Hematopoietic multipotent progenitor cell treated with erythropoietin and hydrocortisone succinate and interleukin-3 and kit ligand, for 8 days (in vitro differentiated cells): ENCODE measurements around the gene MYG1.
A peak's percentile ranks its signal among the peaks of the same experiment; 100 is the strongest.
"Not testable (repeated sequence)": the region's sequence is repeated elsewhere in the genome, so short reads cannot be mapped to it uniquely, and the experiment has no call there.

Experiments
- DNase-seq: peaks from one replicate; pipeline ENCODE4 v3.0.0-alpha.2; 2015

MYG1 gene

DNA sequence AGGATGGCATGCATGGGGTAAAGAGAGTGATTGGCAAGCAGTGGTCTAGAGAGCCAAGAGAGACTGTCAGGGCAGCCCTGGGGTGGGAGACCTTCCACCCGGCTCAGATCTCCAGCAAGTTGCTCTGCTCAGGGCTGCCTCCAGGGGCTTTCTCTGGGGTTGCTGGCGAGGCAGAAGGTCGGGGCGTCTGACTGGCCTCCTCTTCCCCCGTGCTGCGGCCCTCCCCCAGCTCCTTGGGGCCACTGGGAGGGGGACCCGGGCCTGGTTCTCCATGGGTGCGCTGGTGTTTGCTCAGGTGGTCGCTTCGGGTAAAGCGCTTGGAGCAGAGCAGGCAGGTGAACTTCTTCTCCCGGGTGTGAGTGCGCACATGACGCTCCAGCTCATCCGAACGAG lies 28.5 kb downstream of the MYG1 start:
- no peak for DNase-seq

DNA sequence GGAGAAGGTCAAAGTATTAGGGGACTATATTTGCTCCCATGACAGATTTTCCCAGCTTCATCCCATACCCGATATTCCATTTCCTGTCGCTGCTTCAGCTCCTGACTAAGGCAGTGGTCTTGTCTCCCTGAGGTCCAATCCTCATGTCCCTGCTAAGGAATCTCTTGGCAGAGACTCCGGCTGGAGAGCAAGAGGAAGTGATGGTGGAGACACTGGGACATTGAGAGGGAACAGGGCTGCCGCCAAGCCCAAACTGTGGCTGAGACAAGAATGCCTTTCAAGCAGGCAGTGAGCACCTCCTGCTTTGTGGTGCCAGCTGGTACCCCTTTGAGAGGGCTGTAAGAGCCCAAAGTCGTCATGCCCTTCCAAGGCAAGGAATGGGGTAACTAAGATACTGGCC lies 31.2 kb downstream of the MYG1 start:
- no peak for DNase-seq

DNA sequence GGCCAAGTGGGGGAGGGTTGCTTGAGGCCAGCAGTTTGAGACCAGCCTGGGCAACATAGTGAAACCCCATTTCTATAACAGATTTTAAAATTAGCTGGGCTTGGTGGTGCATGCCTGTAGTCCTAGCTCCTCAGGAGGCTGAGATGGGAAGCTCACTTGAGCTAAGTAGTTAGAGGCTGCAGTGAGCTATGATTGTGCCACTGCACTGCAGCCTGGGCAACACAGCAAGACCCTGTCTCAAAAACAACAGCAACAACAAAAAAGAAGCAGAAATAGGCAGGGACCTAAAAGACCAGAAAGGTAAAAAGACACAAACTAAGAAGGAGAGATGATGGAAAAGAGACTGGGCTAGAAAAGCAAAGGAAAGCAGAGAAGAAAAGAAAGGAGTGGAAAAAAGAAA lies 32.8 kb downstream of the MYG1 start:
- DNase-seq = not testable (repeated sequence)

DNA sequence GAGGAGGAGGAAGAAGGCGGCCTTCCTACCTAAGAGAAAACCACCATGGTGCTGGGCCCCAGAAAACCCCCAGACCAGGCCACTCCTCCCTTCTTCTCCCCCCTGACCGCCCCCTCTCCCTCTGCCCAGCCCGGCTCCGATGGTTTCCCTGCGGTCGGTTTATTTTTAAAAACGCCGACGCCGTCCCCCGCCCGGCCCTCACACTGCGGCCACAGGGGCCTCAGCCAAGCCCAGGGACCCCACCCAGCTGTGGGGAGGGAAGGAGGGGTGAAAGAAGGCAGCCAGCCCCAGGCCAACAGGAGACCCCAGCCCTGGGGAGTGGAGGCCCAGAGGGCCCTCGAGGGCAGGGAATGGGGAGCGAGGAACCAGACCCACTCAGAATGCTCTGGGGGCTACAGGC lies 33.2 kb downstream of the MYG1 start:
- DNase-seq = no peak

DNA sequence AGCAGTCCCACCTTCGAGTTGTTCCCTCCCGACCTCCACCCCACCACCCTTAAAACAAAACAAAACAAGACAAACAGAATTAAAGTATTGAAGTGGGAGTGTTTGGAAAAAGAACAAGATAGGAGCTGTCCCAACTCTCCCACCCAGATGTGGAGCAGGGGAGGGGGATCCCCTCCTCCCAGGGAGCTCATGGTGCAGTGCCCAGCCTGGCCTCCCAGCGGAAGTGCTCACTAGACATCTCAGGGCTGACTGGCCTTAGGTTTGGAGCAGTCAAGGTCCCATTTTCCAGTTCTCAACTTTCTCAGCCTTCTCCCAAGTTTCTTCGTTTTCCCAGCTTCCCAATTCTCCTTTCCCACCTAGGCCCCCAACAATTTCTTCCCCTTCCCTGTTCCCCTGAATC lies 33.8 kb downstream of the MYG1 start:
- no peak for DNase-seq

DNA sequence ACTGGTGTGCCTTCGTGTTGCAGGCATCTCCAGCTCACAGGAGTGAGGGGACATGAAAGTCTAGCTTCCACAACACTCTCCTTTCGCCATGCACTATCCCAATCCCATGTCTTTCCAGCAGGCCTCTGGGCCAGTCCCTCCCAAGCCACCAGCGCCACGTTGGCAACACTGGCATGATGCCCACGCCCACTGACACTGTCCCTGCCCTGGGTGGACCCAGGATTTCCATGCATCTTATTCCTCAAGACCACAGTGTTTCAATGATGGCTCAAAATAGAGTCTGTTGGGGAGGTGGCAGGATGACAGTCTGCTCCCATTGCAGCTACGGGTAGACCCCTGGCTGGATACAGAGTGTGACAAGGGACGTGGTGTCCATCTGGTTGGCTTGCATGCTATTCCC lies 34.4 kb downstream of the MYG1 start:
- DNase-seq = no peak

DNA sequence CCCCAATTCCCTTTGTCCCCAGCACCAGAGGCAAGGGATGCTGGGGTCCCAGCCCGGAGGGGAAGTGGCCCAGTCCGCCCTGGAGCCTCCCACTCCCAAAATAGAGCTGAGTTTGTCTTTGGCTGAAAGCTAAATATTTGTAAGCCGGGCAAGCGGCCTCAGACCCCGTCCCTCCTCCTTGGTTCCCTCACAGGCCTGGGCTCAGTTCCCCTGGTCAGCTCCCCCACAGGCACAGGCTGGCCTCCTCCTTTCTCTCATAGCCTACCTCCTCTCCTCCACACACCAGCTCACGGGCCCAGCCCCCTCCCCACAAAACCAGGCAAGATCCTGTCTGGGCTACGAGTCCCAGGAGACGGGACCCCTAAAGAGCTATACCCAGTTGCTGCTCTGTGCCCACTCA lies 35.3 kb downstream of the MYG1 start:
- DNase-seq = no peak

DNA sequence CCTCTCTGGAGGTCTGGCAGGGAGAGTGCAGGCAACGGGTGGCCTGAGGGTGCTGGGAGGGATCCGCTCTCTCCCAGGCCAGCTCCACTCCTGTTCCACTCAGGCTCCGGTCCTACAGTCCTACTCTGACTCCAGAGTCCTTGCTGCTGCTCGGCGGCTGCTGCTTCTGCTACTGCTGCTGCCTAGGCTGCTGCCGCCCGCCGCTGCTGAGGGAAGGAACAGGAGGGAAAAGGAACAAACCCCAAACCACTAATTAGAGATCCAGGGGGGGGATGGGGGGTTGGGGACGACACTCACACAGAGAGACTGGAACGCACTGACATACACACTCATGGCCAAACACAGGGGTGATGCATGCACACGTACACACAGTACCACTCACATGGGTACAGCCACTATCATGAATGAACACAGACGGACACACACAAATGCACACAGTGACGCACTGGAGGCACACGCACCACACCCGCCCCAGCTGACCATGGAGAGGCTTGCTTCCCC lies 36.7 kb downstream of the MYG1 start, which contains the start of gene SP7:
SP7 (minus strand) TSS at position 174 of the 501 bp plus-strand sequence. CDS start 708 bp downstream, outside the sequence.
- no peak for DNase-seq

DNA sequence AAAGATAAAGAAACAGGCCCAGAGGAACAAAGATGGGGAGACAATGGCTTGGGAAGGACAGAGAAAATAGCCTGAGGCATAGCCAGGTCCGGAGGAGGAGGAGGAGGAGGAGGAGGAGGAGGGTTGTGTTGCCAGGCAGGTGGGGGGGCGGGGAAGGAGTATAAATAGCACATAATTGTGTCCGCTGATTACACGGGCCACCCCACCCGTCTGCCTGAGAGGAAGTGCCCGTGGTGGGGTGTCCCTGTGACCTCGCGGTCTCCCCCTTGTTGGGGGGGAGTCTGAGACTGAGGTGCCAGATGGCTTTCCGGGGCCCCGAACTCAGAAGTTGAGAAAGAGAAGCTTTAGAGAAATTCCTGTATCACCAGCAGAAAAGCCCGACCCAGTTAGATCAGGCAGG lies 38.5 kb downstream of the MYG1 start:
- no peak for DNase-seq

DNA sequence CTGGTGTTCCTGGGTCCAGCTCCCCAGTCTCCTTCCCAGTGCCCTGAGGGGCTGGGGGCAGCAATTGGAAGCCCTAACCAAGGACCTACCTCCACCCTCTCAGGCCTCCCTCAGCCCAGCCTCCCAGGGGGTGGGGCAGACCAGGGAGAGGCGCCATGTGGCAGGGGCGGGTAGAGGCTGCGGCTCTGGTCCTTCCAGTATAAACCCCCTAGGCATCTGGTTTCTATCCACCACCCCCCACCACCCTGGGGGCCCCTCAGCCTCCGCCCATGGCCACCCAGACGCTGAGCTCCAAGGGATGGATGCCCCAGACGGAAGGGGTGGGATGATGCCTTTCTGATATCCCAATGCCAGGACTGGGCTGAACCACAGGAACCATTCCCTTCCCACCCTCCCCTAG lies 39.4 kb downstream of the MYG1 start:
- DNase-seq = no peak

DNA sequence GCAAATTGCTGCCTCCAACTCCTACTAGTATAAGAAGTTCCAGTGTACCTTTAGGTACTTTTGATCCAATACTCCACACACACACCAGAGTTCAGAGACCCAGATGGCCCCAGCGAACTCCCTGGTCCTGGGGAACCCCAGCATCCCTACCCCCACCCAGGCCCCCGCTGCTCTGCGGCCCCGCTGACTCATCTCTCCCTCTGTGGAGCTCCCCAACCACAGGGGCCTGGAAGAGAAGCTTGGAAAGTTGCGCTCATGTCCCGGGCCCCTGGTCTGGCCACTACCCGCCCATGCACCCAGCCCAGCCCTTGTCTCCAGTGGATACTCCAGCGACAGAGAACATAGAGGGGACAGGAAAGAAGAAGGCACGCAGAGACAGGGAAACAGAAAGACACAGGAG lies 40.9 kb downstream of the MYG1 start:
- no peak for DNase-seq

DNA sequence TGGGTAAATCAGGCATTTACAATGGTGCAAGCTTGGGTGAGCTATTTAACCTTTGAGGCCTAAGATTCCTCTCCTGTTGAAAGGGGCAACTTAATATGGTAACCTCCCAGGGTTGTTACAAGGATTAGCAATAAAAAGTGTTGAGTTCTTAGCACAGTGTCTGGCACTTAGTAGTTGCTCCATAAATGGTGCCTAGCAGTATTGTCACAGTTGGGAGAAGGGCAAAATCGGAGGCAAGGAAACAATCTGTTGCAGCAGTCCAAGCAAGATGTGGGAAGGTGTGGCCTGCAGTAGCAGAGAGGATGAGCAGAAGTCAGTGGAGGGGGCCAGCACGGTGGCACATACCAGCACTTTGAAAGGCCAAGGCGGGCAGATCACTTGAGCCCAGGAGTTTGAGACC lies 44.0 kb downstream of the MYG1 start:
- no peak for DNase-seq

DNA sequence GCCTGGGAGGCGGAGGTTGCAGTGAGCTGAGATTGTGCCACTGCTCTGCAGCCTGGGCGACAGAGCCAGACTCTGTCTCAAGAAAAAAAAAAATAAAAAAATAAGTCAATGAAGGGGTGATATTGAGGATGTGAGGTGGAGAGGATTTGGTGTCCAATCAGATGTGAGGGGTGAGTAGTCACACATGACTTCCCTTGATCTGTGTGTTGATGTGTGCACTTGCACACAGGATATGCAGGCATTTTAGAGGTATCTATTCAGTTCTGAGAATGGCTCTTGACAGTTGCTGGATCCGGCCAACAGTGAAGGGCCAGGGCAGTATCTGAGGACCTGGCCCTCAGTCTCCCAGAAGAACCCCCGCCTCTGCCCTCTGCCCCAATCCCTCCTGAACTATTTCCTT lies 44.5 kb downstream of the MYG1 start:
- no peak for DNase-seq

DNA sequence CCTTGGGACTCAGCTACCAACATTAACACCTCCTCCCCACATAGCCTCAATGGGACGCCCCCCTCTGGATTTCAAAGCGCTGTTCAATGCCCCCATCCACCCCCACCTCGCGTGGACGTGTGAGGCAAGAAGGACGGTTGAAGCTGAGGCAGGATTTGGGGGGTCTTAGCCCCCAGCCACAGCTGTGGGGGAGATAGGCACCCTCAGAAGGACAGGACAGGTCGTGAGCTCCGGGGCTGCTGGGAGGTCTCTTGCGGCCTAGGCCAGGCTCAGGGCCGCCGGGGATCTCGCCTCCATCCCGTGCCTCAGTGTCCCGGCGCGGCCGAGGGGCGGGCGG lies 45.0 kb downstream of the MYG1 start:
- DNase-seq = no peak

DNA sequence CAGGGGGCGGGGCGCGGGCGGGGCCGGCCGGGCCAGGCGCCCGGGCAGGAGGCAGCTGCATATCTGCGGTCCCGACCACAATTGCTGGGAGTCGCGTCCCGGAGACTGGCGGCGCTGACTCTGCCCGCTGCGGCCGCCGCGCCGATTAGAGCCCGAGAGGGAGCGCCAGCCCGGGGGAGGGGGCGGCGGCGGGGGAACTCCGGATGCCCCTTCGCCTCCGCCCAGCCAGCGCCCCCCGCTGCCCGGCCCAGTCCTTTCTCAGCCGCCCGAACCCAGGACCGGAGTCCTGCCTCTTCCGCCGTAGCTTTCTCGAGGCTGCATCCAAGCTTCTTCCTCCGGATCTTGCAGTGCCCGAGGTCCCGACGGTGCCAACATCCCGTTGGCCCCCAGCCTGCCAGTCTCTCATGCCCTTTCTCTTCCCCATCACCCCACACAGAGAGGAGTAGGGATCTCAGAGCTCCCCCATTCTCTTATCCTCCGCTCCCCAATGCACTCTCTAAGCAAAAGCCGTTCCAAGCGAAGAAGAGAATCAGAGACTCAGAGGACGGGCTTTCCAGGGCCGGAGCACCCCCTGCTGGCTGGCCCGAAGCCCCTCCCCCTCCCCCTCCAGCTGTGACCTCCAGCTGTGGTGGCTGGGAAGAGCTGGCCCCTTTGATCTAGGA lies 45.5 kb downstream of the MYG1 start:
- DNase-seq = peak; percentile 75

DNA sequence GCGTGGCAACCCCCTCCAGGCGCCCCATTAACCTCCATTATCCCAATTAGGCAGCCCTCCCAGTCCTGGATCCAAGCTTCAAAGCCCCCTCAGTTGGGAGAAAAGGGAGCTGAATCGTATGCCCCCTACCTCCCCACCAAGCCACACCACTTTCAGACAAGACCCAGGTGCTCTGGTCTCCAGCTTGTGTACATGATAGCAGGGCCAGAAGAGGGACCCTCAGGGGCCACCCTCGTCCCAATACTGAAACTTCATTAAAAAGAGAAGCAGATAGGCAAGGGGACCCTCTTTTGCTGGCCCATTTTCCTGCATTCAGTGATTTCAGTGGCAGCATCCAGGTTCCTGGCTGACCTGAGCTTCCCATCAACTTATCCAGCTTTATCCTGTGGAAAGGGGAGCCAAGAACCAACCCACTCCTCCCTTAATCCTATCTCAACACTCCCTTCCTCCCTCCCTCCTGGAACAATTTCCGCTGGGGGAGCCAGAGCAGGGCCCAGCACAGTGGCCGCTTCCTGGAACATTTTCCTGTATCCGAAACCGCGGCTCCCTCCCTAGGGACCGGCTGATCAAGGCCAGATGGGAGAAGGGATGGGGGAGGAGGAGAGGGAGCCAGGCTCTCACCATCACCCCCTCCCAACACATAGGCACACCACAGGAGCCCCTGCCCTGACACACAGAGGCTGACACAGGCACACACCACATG lies 46.1 kb downstream of the MYG1 start:
- DNase-seq = no peak

DNA sequence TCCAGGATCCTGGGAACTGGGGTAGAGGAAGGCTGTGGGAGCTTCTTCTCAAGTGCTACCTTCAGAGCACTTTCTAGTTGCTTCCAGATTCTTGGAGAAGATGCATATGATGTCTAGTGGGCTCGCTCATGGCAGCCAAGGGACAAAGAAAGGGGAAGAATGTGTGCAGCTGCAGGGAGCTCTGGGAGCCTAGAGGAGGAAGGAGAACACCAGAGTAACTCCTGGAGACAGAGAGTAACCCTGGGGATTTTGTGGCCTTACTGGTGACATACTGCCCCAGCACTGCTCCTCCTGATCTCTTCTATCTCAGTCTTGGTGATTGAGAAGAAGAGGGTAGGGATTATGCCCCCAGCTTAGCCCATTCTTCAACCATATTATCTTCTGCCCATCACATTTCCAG lies 47.0 kb downstream of the MYG1 start:
- no peak for DNase-seq

DNA sequence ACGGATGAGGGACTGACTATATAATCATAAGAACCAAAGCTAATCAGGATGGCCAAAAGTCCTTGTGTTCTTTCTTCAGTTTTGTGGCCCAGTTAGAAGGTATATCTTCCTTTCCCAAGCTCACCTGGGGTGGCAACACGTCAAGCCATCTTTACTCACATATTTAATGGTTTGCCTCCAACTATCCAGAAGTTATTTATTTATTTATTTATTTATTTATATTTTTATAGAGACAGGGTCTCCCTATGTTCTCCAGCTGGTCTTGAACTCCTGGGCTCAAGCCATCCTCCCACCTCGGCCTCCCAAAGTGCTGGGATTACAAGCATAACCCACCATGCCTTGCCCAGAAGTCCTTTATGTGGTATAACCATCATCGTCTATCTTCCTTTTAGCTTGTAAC lies 48.4 kb downstream of the MYG1 start:
- no peak for DNase-seq

DNA sequence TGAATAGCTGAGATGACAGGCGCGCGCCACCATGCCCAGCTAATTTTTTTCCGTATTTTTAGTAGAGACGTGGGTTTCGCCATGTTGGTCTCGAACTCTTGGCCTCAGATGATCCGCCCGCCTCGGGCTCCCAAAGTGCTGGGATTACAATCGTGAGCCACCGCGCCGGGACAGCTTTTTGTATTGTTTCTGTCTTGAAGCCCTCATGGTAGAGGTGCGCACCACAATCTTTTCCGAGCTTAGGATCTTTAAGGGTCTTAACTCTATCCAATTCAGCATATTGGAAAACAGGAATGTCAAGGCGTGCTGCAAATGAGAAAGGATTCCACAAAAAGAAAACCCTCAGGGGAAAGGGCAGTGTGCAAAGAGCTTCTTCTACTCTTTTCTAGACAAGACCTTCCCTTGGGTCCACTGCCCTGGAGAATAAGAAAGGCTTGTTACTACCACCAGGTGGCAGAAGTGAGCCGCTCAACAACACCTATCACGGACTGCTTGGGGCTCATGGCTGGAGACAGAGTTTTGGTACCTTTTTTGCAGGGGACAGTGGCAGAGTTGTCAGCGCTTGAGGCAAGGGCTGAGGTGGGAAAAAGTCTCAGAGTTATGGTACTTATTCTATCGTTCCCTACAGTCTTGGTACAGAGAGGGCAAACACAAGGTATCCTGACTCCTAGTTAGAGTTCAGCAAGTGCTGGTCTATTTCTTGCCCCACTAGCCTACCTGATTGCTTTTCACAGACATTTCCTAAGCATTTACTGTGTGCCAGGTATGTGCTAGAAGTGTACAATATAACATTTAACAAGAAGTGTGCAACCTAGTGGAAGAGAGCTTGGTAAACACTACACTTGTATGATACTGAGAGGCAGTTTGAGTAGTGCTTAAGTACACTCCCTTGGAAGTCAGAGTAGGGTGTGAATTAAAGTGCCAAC lies 53.1 kb downstream of the MYG1 start:
- DNase-seq = peak; percentile 92

DNA sequence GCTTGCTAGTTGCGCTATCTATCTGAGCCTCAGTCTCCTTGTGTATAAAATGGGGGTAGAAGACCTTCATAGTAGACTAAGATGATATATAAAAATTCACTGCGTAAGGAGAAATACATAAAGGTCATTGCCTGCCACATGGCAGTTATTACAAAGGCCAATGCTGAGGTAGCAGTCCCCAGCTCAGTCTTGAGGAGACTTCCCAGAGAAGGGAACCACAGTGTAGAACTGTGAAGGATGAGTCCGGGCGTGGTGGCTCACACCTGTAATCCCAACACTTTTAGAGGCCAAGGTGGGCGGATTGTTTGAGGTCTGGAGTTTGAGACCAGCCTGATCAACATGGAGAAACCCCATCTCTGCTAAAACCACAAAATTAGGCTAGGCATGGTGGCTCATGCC lies 53.8 kb downstream of the MYG1 start:
- no peak for DNase-seq

DNA sequence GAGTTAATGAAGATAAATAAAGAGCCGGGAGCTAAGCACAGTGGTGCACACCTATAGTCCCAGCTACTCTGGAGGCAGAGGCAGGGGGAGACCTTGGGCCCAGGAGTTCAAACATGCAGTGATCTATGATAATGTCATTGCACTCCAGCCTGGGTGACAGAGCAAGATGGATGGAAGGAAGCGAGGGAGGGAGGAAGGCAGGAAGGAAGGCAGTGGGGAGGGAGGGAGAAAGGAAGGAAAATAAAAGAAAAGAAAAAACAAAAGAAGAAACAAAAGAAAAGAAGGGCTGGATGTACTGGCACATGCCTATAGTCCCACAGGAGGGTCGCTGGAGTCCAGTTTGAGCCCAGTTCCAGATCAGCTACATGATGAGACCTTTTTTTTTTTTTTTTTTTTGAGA lies 55.6 kb downstream of the MYG1 start:
- DNase-seq = no peak
